IPS-18a (cell line): ENCODE results near the gene IL25.
"Not testable (repeated sequence)": the region's sequence is repeated elsewhere in the genome, so short reads cannot be mapped to it uniquely, and the experiment has no call there.

ENCODE experiments used
- H3K27ac ChIP-seq: one replicate; pipeline ENCODE4 v1.5.1; 2013; ENCODE audit warnings: low read length
- H3K27me3 ChIP-seq: one replicate; pipeline ENCODE4 v1.6.1; 2013; ENCODE audit warnings: mild to moderate bottlenecking, low read length; ENCODE audit not compliant: control insufficient read depth, insufficient read depth
- H3K36me3 ChIP-seq: one replicate; pipeline ENCODE4 v1.6.1; 2013; ENCODE audit warnings: low read depth, low read length; ENCODE audit not compliant: control insufficient read depth
- H3K4me1 ChIP-seq: one replicate; pipeline ENCODE4 v1.6.1; 2013; ENCODE audit warnings: low read depth, low read length; ENCODE audit not compliant: control insufficient read depth
- H3K4me3 ChIP-seq: one replicate; pipeline ENCODE4 v1.5.1; 2013; ENCODE audit warnings: low read length
- H3K9ac ChIP-seq: one replicate; pipeline ENCODE4 v1.6.1; 2013; ENCODE audit warnings: mild to moderate bottlenecking, low read length, moderate library complexity
- H3K9me3 ChIP-seq: one replicate; pipeline ENCODE4 v1.6.1; 2013; ENCODE audit warnings: low read depth, low read length; ENCODE audit not compliant: control insufficient read depth

IL25 gene

DNA sequence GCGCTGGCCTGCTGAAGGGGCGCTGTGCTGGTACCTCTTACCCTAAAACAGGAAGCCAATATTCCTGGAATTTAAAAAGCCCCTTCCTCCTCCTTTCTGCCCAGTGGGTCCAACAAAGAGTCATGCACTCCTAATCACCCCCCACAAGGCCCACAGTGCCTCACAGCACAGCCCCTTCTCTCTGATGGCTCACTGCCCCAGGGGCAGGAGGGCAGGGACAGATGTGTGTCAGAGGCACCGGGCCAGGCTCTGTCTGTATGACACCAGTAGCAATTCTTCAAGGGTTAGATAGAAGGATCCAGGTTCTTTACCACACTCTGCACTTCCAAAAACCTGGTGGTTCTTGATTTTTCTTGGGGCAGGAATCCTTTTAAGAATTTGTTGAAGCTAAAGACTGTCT lies 26.5 kb downstream of the IL25 start:
- Histone ChIP-seq H3K27ac (no peak overlapping the region), H3K4me1 (no peaks in the 10 kb centered on the region), H3K36me3 (no peaks in the 10 kb centered on the region), H3K9ac (no peak overlapping the region), H3K9me3 (no peaks in the 10 kb centered on the region), H3K4me3 (no peak overlapping the region), H3K27me3 (no peaks in the 10 kb centered on the region)

DNA sequence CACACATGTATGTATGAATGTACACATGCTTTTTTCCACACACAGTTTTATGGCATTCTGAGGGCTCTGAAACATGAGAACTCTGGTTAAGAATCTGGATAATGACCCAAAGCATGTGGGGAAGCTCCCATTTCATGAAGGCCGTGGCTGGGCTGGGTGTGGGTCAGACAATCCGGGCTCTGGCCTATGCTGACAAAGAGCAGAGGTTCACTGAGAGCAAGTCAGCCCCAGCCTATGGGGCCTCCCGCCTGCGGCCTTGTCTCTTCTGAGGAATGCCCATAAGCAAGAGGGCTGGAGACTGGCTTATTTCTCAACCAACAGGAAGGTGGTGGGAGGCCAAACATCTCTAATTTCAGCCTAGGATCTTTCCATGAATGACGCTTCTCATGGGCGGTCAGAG lies 27.0 kb downstream of the IL25 start:
- H3K27me3 ChIP-seq, result no peaks in the 10 kb centered on the region
- no peak overlapping the region for H3K9ac ChIP-seq
- no peaks in the 10 kb centered on the region for H3K9me3 ChIP-seq

DNA sequence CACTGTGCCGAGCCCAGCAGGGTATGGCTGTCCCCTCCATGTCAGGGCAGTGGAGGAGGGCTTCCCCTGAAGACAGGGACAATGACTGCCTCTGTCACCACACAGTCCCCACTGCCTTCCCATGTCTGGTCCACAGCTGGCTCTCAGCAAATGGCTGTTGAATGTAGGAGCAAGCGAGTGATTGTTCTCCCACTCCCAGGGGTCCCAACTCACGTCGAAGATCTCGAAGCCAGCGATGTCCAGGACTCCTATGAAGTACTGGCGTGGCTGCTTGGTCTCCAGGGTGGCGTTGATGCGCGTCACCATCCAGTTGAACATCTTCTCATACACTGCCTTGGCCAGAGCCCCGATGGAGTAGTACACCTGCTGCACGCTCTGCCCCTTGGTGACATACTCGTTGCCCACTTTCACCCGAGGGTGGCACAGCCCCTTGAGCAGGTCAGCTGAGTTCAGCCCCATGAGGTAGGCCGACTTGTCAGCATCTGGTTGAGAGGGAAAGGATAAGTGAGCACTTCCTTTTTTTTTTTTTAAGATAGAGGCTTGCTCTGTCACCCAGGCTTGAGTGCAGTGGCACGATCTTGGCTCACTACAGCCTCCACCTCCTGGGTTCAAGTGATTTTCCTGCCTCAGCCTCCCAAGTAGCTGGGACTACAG lies 28.0 kb downstream of the IL25 start:
- not testable (repeated sequence) for H3K36me3 ChIP-seq, H3K27ac ChIP-seq, H3K4me3 ChIP-seq, H3K9me3 ChIP-seq, H3K27me3 ChIP-seq, H3K9ac ChIP-seq, H3K4me1 ChIP-seq

More for the DNA sequence above, 27.0 kb downstream of the IL25 start:
- no peak overlapping the region for H3K27ac ChIP-seq
- H3K36me3 ChIP-seq, result no peaks in the 10 kb centered on the region
- H3K4me3 ChIP-seq, result no peak overlapping the region
- H3K4me1 ChIP-seq, result no peaks in the 10 kb centered on the region

DNA sequence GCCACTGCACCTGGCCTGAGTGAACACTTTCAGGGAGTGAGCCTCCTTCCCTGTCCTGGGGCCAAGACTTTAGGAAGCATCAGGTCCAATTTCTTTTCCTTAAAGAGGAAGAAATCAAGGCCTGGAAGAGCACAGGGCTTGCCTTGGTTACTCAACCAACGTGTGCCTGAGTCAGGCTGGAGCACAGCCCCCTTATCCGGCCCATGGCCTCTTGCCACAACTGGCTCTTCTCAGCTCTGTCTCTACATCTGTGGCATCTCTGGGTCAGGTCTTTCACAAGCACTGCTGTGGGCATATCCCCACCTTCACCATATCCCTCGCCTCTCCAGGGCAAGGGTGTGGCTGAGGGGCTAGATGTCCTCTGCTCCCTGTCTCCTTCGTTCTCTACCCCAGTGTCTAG lies 28.7 kb downstream of the IL25 start:
- H3K27me3 ChIP-seq, result no peaks in the 10 kb centered on the region
- H3K4me3 ChIP-seq, result no peak overlapping the region
- no peaks in the 10 kb centered on the region for H3K9me3 ChIP-seq
- no peaks in the 10 kb centered on the region for H3K36me3 ChIP-seq
- no peak overlapping the region for H3K9ac ChIP-seq
- H3K27ac ChIP-seq, result no peak overlapping the region
- no peaks in the 10 kb centered on the region for H3K4me1 ChIP-seq

DNA sequence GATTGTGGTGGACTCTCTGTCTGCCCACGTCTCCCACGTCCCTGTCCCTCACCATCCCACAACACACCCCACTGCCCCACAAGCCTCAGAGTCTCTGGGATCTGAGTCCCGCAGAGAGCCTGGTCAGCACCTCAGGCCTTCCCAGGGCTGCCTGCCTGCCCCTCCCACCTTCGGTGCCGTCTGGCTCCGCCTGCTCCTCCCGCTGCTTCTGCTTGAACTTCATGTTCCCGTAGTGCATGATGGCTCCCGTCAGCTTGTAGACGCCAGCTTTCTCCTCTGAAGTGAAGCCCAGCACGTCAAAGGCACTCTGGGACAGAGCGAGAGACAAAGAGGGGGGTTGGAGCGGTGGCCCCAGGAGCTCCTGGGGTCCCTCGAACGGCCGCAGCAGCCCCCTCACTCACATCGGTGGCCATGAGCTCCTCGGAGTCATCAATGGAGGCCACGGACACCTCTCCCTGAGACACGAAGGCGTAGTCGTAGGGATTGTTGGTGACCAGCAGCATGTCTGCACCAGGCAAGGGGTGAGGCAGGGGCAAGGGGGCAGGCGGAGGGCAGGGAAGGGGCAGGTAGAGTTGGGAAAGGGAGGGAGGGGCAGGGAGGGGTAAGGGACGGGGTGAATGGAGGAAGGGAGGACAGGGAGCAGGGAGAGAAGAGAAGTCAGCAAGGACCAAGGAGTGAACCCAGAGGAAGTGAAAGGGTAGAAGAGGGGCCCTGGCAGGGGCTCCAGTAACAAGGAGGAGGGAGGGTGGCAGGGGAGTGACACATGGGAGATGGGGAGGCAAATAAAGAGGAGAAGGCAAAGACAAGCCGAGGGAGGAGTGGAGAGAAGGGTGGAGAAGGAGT lies 29.9 kb downstream of the IL25 start:
- Histone ChIP-seq H3K9ac (no peak overlapping the region), H3K27ac (no peak overlapping the region), H3K4me1 (no peaks in the 10 kb centered on the region), H3K9me3 (no peaks in the 10 kb centered on the region), H3K4me3 (no peak overlapping the region), H3K27me3 (no peaks in the 10 kb centered on the region), H3K36me3 (no peaks in the 10 kb centered on the region)

DNA sequence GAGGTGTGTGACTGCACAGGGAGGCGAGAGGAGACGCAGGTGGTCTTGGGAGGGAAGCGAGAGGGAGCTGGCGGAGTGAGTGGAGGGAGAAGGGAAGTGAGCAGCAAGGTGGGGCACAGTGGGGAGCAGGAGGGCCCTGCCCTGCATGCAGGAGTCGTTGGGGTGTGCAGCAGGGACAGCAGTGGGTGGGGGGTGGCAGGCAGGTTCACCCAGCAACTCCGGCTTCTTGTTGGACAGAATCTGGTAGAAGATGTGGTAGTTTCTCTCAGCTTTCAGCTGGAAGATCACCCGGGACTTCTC lies 30.5 kb downstream of the IL25 start:
- Histone ChIP-seq H3K27ac (no peak overlapping the region), H3K27me3 (no peaks in the 10 kb centered on the region), H3K36me3 (no peaks in the 10 kb centered on the region), H3K4me3 (no peak overlapping the region), H3K9me3 (no peaks in the 10 kb centered on the region), H3K9ac (no peak overlapping the region), H3K4me1 (no peaks in the 10 kb centered on the region)

DNA sequence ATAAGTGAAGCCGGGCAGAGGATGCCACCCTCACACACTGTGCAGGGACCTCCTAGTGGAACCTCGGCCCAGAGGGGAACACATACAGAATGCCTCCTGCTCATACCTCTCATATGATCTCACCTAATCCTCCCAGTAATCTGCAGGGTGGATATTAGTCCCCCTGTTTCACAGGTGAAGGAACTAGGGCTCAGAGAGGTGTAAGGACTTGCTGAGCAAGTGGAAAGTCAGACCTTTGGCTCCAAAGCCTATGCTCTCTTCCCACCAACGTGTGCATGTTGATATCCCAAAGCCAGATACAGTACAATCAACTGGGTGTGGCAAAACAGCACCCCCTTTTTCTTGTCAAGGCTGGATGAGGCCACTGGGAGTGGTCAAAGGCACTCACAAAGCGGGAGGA lies 31.3 kb downstream of the IL25 start:
- no peaks in the 10 kb centered on the region for H3K27me3 ChIP-seq
- H3K27ac ChIP-seq, result no peak overlapping the region
- no peaks in the 10 kb centered on the region for H3K9me3 ChIP-seq
- H3K4me1 ChIP-seq, result no peaks in the 10 kb centered on the region
- H3K36me3 ChIP-seq, result no peaks in the 10 kb centered on the region
- H3K4me3 ChIP-seq, result no peak overlapping the region
- H3K9ac ChIP-seq, result no peak overlapping the region

DNA sequence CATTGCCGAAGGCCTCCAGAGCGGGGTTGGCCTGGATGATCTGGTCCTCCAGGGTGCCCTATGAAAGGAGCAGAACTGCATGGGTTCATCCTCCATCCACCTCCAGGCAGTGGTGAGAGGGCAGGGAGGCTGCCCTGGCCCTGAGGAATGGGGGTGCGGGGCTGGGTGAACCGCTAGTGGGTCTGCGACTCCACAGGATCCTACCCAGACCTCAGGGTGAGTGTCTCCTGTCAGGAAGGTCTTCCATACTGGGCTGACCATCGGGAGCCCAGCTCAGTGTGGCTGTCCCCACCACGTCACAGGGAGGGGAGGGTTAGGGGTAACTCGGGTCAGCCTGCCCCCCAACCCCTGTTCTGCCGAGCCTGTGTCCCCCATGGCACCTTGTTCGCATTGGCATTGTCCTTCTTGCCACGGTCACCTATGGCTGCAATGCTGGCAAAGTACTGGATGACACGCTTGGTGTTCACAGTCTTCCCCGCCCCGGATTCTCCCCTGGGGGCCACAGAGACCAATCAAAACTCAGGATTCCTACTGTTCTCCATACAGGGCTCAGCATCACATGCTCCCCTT lies 31.8 kb downstream of the IL25 start:
- H3K4me3 ChIP-seq, result no peak overlapping the region
- no peaks in the 10 kb centered on the region for H3K9me3 ChIP-seq
- H3K27ac ChIP-seq, result no peak overlapping the region
- no peaks in the 10 kb centered on the region for H3K27me3 ChIP-seq
- no peaks in the 10 kb centered on the region for H3K36me3 ChIP-seq
- no peak overlapping the region for H3K9ac ChIP-seq
- H3K4me1 ChIP-seq, result no peaks in the 10 kb centered on the region

DNA sequence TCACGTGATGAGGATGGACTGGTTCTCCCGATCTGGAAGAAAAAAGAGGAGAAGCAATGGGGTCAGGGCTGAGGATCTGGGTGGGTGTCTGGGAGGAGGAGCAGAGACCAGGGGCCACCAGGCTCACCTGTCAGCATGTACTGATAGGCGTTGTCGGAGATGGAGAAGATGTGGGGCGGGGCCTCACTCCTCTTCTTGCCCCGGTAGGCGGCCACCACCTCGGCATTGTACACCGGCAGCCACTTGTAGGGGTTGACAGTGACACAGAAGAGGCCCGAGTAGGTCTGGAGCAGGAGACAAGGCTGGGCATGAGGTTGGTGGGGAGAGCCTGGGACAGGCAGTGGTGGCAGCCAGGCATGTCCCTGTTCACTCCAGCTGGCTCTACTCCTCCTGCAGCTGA lies 32.5 kb downstream of the IL25 start:
- no peak overlapping the region for H3K4me3 ChIP-seq
- H3K36me3 ChIP-seq, result no peaks in the 10 kb centered on the region
- no peaks in the 10 kb centered on the region for H3K27me3 ChIP-seq
- no peaks in the 10 kb centered on the region for H3K9me3 ChIP-seq
- H3K27ac ChIP-seq, result no peak overlapping the region
- no peaks in the 10 kb centered on the region for H3K4me1 ChIP-seq
- no peak overlapping the region for H3K9ac ChIP-seq

DNA sequence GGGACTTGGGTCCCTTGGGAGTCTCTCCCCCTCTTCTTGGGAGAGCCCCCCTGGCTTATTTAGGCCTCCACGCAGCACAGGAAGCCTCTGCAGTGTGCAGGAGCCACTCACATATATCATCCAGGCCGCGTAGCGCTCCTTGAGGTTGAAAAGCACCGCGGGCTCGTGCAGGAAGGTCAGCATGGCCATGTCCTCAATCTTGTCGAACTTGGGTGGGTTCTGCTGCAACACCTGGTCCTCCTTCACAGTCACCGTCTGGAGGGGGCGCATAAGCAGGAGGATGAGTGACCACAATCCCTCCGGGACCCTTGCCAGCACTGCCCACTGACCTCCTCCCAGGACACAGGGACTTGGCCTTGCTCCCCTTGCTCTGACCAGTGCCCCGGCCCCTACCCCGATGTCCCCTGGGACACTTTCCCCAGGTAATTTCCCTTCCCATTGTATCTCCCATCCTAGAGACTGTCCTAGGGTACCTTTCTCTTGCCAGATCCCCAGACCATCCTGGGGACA lies 33.0 kb downstream of the IL25 start:
- no peak overlapping the region for H3K4me3 ChIP-seq
- no peak overlapping the region for H3K27ac ChIP-seq
- H3K27me3 ChIP-seq, result no peaks in the 10 kb centered on the region
- H3K4me1 ChIP-seq, result no peaks in the 10 kb centered on the region
- no peaks in the 10 kb centered on the region for H3K9me3 ChIP-seq
- no peak overlapping the region for H3K9ac ChIP-seq
- H3K36me3 ChIP-seq, result no peaks in the 10 kb centered on the region

DNA sequence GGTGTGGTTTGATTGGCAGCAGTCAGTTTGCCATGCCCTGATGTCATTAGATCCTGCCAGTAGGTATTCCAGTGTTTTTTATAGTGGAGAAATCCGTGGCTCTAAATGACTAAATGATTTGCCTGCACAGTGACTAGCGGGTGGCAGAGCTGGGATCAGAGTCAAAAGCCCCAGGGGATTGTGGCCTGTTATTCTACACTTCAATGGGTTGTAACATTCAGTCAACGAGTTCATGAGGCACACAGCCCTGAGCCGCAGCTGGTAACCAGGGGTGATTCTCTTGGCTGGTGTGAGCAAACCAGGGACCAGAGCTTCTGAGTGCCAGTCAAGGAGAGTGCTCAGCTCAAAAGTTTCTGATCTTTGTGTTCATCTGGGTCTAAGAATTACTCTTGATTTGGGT lies 33.6 kb downstream of the IL25 start:
- H3K9ac ChIP-seq, result no peak overlapping the region
- H3K27me3 ChIP-seq, result no peaks in the 10 kb centered on the region
- H3K4me3 ChIP-seq, result no peak overlapping the region
- H3K4me1 ChIP-seq, result no peaks in the 10 kb centered on the region
- no peaks in the 10 kb centered on the region for H3K9me3 ChIP-seq
- no peak overlapping the region for H3K27ac ChIP-seq
- H3K36me3 ChIP-seq, result no peaks in the 10 kb centered on the region
